ENCODE measurements around the gene CAMTA1. TPM values are rescaled to one million over a fixed set of nuclear protein-coding genes. Genes with fewer than 3 reads are reported as not detected.

CAMTA1 gene
- total and polyA plus RNA-seq, 12 donors = 123 to 265 (median 142) TPM

DNA sequence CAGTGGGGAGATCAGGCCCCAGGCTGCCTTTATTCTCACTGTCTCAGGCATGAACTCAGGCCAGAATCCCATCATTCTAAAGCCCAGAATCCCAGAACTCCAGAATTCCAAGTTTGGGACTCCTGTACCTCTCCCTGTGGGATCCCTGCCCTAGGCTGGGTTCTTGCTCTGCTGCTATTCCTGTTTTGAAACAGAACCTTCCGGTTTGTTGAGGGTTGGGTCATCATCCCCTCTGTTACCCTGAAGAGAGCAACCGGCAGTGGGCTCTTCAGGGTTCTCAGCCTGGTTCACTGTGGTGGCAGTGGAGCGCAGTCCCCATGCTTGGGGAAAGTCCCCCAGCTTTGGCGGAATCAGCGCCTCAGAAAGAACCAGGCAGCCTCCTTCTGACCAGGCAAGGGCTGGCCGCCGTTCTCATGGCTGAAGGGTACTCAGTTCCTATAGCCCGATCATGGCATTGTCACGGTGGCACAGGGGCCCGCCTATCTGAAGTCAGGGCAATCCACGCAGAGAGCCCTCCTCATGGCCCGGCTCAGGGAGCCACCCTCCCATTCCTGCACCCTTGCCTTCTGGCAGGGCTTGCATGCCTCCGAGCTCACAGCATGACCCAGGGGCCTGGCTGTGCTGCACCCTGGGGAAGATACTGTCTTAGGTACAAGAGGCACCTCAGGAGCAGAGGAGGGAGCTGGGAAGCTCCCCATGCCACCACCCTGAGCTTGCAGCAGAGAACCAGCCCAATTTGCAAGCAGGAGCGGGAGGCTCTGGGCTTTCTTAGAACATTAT is 650.2 kb downstream of the CAMTA1 start:
- DNase-seq = no peak

DNA sequence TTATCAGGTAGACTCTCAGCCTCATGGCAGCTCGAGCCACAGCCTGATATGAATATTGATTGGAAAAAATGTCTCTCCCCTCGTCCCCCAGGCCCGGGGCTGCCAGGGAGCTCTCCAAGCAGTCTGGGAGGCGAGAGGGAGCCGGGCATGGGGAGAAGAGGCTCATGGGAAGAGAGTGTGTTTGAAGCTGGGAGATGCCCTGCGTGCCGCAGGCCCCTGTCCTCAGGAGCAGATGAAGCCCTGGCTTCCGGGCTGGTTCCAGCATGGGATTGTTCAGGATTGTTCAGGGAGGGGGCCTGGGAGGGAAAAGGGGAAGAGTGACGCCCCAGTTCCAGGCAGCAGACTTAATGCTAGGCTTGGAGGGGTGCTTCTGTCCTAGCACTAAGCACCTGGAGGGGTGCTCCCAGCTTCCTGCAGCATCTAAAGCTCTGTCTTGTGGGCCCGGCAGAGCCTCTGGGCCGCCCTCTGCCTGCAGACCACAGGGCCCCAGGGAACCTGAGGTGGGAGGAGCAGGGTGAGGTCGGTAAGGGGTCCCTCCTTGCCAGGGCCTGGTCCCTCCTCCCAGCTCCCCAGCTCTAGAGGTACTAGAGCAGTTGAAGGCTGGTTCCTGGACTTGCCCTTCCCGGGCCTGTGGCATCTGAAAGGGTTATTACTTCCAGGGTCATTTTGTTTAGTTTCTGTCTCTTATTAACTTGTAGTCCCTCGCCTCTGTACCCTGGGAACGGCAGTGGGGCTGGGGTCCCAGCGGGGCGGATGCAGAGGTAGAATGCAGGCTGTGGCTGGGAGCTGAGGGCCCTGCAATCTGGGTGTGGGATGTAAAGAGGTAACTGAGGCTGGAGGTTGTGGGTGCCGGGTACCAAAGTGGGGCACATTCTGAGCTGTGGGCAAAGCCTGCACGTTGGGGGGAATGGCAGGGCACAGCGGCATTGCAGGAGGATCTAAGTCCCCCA is 651.1 kb downstream of the CAMTA1 start:
- no peak overlapping the region for H3K27ac ChIP-seq
- TF ChIP-seq, protein P1, sequence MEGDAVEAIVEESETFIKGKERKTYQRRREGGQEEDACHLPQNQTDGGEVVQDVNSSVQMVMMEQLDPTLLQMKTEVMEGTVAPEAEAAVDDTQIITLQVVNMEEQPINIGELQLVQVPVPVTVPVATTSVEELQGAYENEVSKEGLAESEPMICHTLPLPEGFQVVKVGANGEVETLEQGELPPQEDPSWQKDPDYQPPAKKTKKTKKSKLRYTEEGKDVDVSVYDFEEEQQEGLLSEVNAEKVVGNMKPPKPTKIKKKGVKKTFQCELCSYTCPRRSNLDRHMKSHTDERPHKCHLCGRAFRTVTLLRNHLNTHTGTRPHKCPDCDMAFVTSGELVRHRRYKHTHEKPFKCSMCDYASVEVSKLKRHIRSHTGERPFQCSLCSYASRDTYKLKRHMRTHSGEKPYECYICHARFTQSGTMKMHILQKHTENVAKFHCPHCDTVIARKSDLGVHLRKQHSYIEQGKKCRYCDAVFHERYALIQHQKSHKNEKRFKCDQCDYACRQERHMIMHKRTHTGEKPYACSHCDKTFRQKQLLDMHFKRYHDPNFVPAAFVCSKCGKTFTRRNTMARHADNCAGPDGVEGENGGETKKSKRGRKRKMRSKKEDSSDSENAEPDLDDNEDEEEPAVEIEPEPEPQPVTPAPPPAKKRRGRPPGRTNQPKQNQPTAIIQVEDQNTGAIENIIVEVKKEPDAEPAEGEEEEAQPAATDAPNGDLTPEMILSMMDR (IDR thresholded peaks at IDR 0.05) = no peak
- DNase-seq (no peak), ATAC-seq (no peak)
- no peak overlapping the region for H3K4me3 ChIP-seq
- H3K9me3 ChIP-seq = peaks cover 0 to 3% (median 0%) of the 10 kb centered on the region in 11 donors
- H3K27me3 ChIP-seq = peaks cover 0 to 4% (median 0%) of the 10 kb centered on the region in 7 donors
- no peaks in the 10 kb centered on the region for H3K4me1 ChIP-seq
- no peaks in the 10 kb centered on the region for H3K36me3 ChIP-seq
- WGBS, 2 donors = 90 to 92% methylated on average over 20 of the region's 20 CpGs
- intact Hi-C loops (cut with DNase I) = loop anchor here in 1 of 10 donors (10.0 kb wide), 1 partner anchor 202 kb away; no protein-coding TSS in a partner anchor

More for the DNA sequence above, 650.2 kb downstream of the CAMTA1 start:
- no peak for ATAC-seq
- Histone ChIP-seq H3K9me3 (peaks cover 0 to 3% (median 0%) of the 10 kb centered on the region in 11 donors), H3K27me3 (peaks cover 0 to 4% (median 0%) of the 10 kb centered on the region in 7 donors), H3K27ac (no peak overlapping the region), H3K4me1 (no peaks in the 10 kb centered on the region), H3K4me3 (no peak overlapping the region), H3K36me3 (no peaks in the 10 kb centered on the region)
- TF ChIP-seq, protein P1 (IDR thresholded peaks at IDR 0.05) = no peak
- 95 to 96% methylated on average over 14 of the region's 14 CpGs for WGBS, 2 donors
- intact Hi-C loops (cut with DNase I) = loop anchor here in 1 of 10 donors (10.0 kb wide), 1 partner anchor 201 kb away; no protein-coding TSS in a partner anchor

DNA sequence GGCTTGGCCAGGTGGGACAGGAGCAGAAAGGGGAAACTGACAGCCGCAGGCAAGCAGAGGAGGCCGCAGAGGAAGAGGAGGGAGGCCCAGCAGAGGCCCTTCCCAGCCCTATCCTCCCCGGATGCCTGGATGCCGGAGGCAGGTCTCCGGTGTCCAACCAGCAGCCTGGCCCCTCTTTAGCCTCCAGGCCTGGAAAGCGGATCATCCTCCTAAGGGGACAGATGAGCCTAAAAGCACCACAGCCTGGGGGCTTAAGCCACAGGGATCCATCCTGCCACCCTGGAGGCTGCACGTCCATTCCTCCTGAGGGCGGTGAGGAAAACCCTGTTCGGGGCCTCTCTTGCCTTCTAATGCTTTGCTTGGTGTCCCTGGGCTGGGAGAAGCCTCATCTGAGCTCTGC is 651.8 kb downstream of the CAMTA1 start:
- no peak for DNase-seq
- intact Hi-C loops (cut with DNase I) = loop anchor here in 1 of 10 donors (10.0 kb wide), 1 partner anchor 202 kb away; no protein-coding TSS in a partner anchor

More for the DNA sequence above, 651.8 kb downstream of the CAMTA1 start:
- TF ChIP-seq, protein P1 (IDR thresholded peaks at IDR 0.05) = no peak
- Histone ChIP-seq H3K27me3 (peaks cover 0 to under 1% (median 0%) of the 10 kb centered on the region in 7 donors), H3K36me3 (no peaks in the 10 kb centered on the region), H3K4me1 (no peaks in the 10 kb centered on the region), H3K4me3 (no peak overlapping the region), H3K27ac (no peak overlapping the region), H3K9me3 (peaks cover 0 to 3% (median 0%) of the 10 kb centered on the region in 11 donors)
- WGBS, 2 donors = 86 to 96% methylated on average over 8 to 9 of the region's 9 CpGs
- no peak for ATAC-seq
